HG03432 (cell line): ENCODE results near the gene ELF5.

Experiments used
- ATAC-seq: cut with Tn5 transposase; IDR thresholded peaks from one replicate; pipeline ENCODE4 v1.9.1; 2021; ENCODE audit warnings: mild to moderate bottlenecking, moderate library complexity; ENCODE audit not compliant: unreplicated experiment

The ELF5 gene

GRCh38 chr11:34513682-34514449 lies at the start of gene ELF5:
ELF5 (minus strand) TSS chr11:34513794; CDS start chr11:34505749, 8,045 bp downstream.
- ATAC-seq: no peak

GRCh38 chr11:34562976-34563375 lies 49.4 kb upstream of the ELF5 start:
- no peak for ATAC-seq

- ATAC-seq: no peak
Observed at GRCh38 chr11:34560511-34560910, 46.9 kb upstream of the ELF5 start.

- no peak for ATAC-seq
Observed at GRCh38 chr11:34558673-34559072, 45.1 kb upstream of the ELF5 start.

GRCh38 chr11:34558211-34558610 lies 44.6 kb upstream of the ELF5 start:
- ATAC-seq: no peak

- no peak for ATAC-seq
Observed at GRCh38 chr11:34552270-34552669, 38.7 kb upstream of the ELF5 start.

GRCh38 chr11:34549271-34549670 lies 35.7 kb upstream of the ELF5 start:
- ATAC-seq: no peak

- ATAC-seq: no peak
Observed at GRCh38 chr11:34548278-34548677, 34.7 kb upstream of the ELF5 start.

GRCh38 chr11:34546511-34547209 lies 33.1 kb upstream of the ELF5 start:
- no peak for ATAC-seq

- ATAC-seq: no peak
Observed at GRCh38 chr11:34542089-34542488, 28.5 kb upstream of the ELF5 start.

- ATAC-seq: no peak
Observed at GRCh38 chr11:34540870-34541269, 27.3 kb upstream of the ELF5 start.

- no peak for ATAC-seq
Observed at GRCh38 chr11:34537636-34538035, 24.0 kb upstream of the ELF5 start.

GRCh38 chr11:34536056-34536455 lies 22.5 kb upstream of the ELF5 start:
- no peak for ATAC-seq

GRCh38 chr11:34534826-34535225 lies 21.2 kb upstream of the ELF5 start:
- no peak for ATAC-seq

GRCh38 chr11:34531663-34532062 lies 18.1 kb upstream of the ELF5 start:
- no peak for ATAC-seq

- no peak for ATAC-seq
Observed at GRCh38 chr11:34530545-34531234, 17.1 kb upstream of the ELF5 start.

- no peak for ATAC-seq
Observed at GRCh38 chr11:34529643-34530042, 16.0 kb upstream of the ELF5 start.

- no peak for ATAC-seq
Observed at GRCh38 chr11:34528072-34528471, 14.5 kb upstream of the ELF5 start.

- no peak for ATAC-seq
Observed at GRCh38 chr11:34525888-34526657, 12.5 kb upstream of the ELF5 start.

- no peak for ATAC-seq
Observed at GRCh38 chr11:34525098-34525497, 11.5 kb upstream of the ELF5 start.

- no peak for ATAC-seq
Observed at GRCh38 chr11:34524696-34525095, 11.1 kb upstream of the ELF5 start.
